ENCODE data around the gene ARRB1. TPM values are rescaled to one million over a fixed set of nuclear protein-coding genes. Genes with fewer than 3 reads are reported as not detected.

Gene ARRB1
- total and polyA plus RNA-seq, 4 experiments from 2014 or later: 6.6 to 47.5 (median 26.4) TPM

DNA sequence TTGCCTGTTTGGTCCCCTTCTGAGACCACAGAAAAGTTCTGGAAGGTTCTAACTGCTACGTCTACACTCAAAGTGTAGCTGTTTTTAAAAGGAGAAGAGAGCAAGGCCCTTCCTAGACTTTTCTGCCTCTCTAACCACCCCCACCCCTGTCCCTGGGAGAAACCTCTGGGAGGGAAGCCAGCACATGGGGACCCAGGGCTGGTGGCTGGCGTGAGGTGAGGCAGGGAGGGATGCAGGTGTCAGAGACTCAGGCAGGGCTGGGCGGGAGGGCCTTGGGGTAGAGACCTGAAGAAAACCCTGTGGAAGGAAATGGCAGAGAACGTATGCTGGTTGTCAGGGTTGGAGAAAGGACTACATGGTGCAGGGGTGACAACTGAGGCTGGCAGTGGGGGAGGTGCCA lies 26.7 kb downstream of the ARRB1 start:
- H3K36me3 Mint-ChIP-seq: peaks cover 4 to 12% of the 10 kb centered on the region in 2 donors
- H3K4me1 Mint-ChIP-seq: peaks cover 26 to 65% (median 41%) of the 10 kb centered on the region in 4 donors
- CTCF ChIA-PET (ENCODE audit: partially characterized antibody): interaction anchor here (1.3 to 6.3 kb wide), 2 partner anchors 45 to 48 kb away, joined by 3 to 41 read pairs; no protein-coding TSS in a partner anchor
- POLR2A ChIA-PET (ENCODE audit: partially characterized antibody): no interaction called here
- Histone ChIP-seq H3K4me1 (ENCODE audit: insufficient read depth, low read length) (peaks cover 32% of the 10 kb centered on the region), H3K36me3 (ENCODE audit: insufficient read depth, low read length) (no peaks in the 10 kb centered on the region), H3K27ac (ENCODE audit: low read depth, low read length) (no peak overlapping the region), H3K4me3 (ENCODE audit: low read length in 2 of 2) (no peak overlapping the region), H3K27me3 (ENCODE audit: insufficient read depth, low read length) (no peaks in the 10 kb centered on the region), H3K9me3 (ENCODE audit: control insufficient read depth in 1 of 2, low read length in 2 of 2) (no peaks in the 10 kb centered on the region)
- no peak overlapping the region for H3K4me3 Mint-ChIP-seq
- H3K9me3 Mint-ChIP-seq: peaks cover 0 to 2% (median 0%) of the 10 kb centered on the region in 8 donors
- intact Hi-C loops (cut with micrococcal nuclease): no loop called here
- H3K27me3 Mint-ChIP-seq: no peaks in the 10 kb centered on the region
- H3K27ac Mint-ChIP-seq: peak overlapping the region in 2 of 7 donors; percentile 37 to 57
- DNase-seq: no peak

- H3K9me3 ChIP-seq (ENCODE audit: control insufficient read depth in 1 of 2, low read length in 2 of 2): no peaks in the 10 kb centered on the region
- H3K27ac ChIP-seq (ENCODE audit: low read depth, low read length): no peak overlapping the region
- POLR2A ChIA-PET (ENCODE audit: partially characterized antibody): no interaction called here
- peaks cover 32% of the 10 kb centered on the region for H3K4me1 ChIP-seq (ENCODE audit: insufficient read depth, low read length)
- Mint-ChIP-seq H3K27me3 (no peaks in the 10 kb centered on the region), H3K36me3 (peaks cover 4 to 12% of the 10 kb centered on the region in 2 donors), H3K4me3 (no peak overlapping the region), H3K4me1 (peaks cover 21 to 59% (median 37%) of the 10 kb centered on the region in 4 donors), H3K9me3 (peaks cover 0 to 2% (median 0%) of the 10 kb centered on the region in 8 donors), H3K27ac (peak overlapping the region in 3 of 7 donors; percentile 29 to 52 (median 36))
- no peaks in the 10 kb centered on the region for H3K36me3 ChIP-seq (ENCODE audit: insufficient read depth, low read length)
- CTCF ChIA-PET (ENCODE audit: partially characterized antibody): interaction anchor here (1.3 kb wide), 1 partner anchor 44 kb away, joined by 3 read pairs; no protein-coding TSS in a partner anchor
- H3K27me3 ChIP-seq (ENCODE audit: insufficient read depth, low read length): no peaks in the 10 kb centered on the region
- no peak overlapping the region for H3K4me3 ChIP-seq (ENCODE audit: low read length in 2 of 2)
- DNase-seq: no peak
- intact Hi-C loops (cut with micrococcal nuclease): no loop called here
These were observed 27.3 kb downstream of the ARRB1 start for GRCh38 chr11:75324189-75324588.

- Mint-ChIP-seq H3K36me3 (peaks cover 4 to 12% of the 10 kb centered on the region in 2 donors), H3K4me1 (peaks cover 17 to 53% (median 33%) of the 10 kb centered on the region in 4 donors), H3K9me3 (peaks cover 0 to 2% (median 0%) of the 10 kb centered on the region in 8 donors), H3K27ac (peak overlapping the region in 4 of 7 donors; percentile 10 to 68 (median 37)), H3K4me3 (peak overlapping the region in 1 of 8 donors; percentile 29), H3K27me3 (no peaks in the 10 kb centered on the region)
- no peaks in the 10 kb centered on the region for H3K27me3 ChIP-seq (ENCODE audit: insufficient read depth, low read length)
- H3K4me1 ChIP-seq (ENCODE audit: insufficient read depth, low read length): peaks cover 26% of the 10 kb centered on the region
- CTCF ChIA-PET (ENCODE audit: partially characterized antibody): interaction anchor here (1.3 kb wide), 1 partner anchor 44 kb away, joined by 3 read pairs; no protein-coding TSS in a partner anchor
- DNase-seq: no peak
- no peak overlapping the region for H3K27ac ChIP-seq (ENCODE audit: low read depth, low read length)
- no peaks in the 10 kb centered on the region for H3K36me3 ChIP-seq (ENCODE audit: insufficient read depth, low read length)
- H3K9me3 ChIP-seq (ENCODE audit: control insufficient read depth in 1 of 2, low read length in 2 of 2): no peaks in the 10 kb centered on the region
- POLR2A ChIA-PET (ENCODE audit: partially characterized antibody): no interaction called here
- no peak overlapping the region for H3K4me3 ChIP-seq (ENCODE audit: low read length in 2 of 2)
- intact Hi-C loops (cut with micrococcal nuclease): no loop called here
These were observed 27.9 kb downstream of the ARRB1 start for GRCh38 chr11:75323609-75324008.

- Mint-ChIP-seq H3K36me3 (peaks cover 5 to 12% of the 10 kb centered on the region in 2 donors), H3K27ac (peak overlapping the region in 1 of 7 donors; percentile 2), H3K4me1 (peaks cover 9 to 34% (median 20%) of the 10 kb centered on the region in 4 donors), H3K4me3 (no peak overlapping the region), H3K9me3 (peaks cover 0 to 2% (median 0%) of the 10 kb centered on the region in 8 donors), H3K27me3 (no peaks in the 10 kb centered on the region)
- CTCF ChIA-PET (ENCODE audit: partially characterized antibody): no interaction called here
- POLR2A ChIA-PET (ENCODE audit: partially characterized antibody): no interaction called here
- Histone ChIP-seq H3K4me1 (ENCODE audit: insufficient read depth, low read length) (peaks cover 10% of the 10 kb centered on the region), H3K27ac (ENCODE audit: low read depth, low read length) (no peak overlapping the region), H3K4me3 (ENCODE audit: low read length in 2 of 2) (no peak overlapping the region), H3K36me3 (ENCODE audit: insufficient read depth, low read length) (no peaks in the 10 kb centered on the region), H3K27me3 (ENCODE audit: insufficient read depth, low read length) (no peaks in the 10 kb centered on the region), H3K9me3 (ENCODE audit: control insufficient read depth in 1 of 2, low read length in 2 of 2) (no peaks in the 10 kb centered on the region)
- intact Hi-C loops (cut with micrococcal nuclease): no loop called here
- no peak for DNase-seq
These were observed 30.8 kb downstream of the ARRB1 start for GRCh38 chr11:75320643-75321042.

GRCh38 chr11:75320046-75320618 lies 31.3 kb downstream of the ARRB1 start:
- H3K4me1 Mint-ChIP-seq: peaks cover 9 to 39% (median 25%) of the 10 kb centered on the region in 4 donors
- H3K36me3 Mint-ChIP-seq: peaks cover 9 to 12% of the 10 kb centered on the region in 2 donors
- H3K4me3 Mint-ChIP-seq: no peak overlapping the region
- DNase-seq: no peak
- intact Hi-C loops (cut with micrococcal nuclease): no loop called here
- no peaks in the 10 kb centered on the region for H3K27me3 Mint-ChIP-seq
- H3K27ac Mint-ChIP-seq: no peak overlapping the region
- H3K27me3 ChIP-seq (ENCODE audit: insufficient read depth, low read length): no peaks in the 10 kb centered on the region
- POLR2A ChIA-PET (ENCODE audit: partially characterized antibody): no interaction called here
- CTCF ChIA-PET (ENCODE audit: partially characterized antibody): no interaction called here
- H3K36me3 ChIP-seq (ENCODE audit: insufficient read depth, low read length): no peaks in the 10 kb centered on the region
- H3K4me3 ChIP-seq (ENCODE audit: low read length in 2 of 2): no peak overlapping the region
- H3K4me1 ChIP-seq (ENCODE audit: insufficient read depth, low read length): peaks cover 16% of the 10 kb centered on the region
- H3K9me3 Mint-ChIP-seq: peaks cover 0 to 2% (median 0%) of the 10 kb centered on the region in 8 donors
- no peaks in the 10 kb centered on the region for H3K9me3 ChIP-seq (ENCODE audit: control insufficient read depth in 1 of 2, low read length in 2 of 2)
- no peak overlapping the region for H3K27ac ChIP-seq (ENCODE audit: low read depth, low read length)

GRCh38 chr11:75319035-75319877 lies 32.2 kb downstream of the ARRB1 start:
- Histone ChIP-seq H3K36me3 (ENCODE audit: insufficient read depth, low read length) (no peaks in the 10 kb centered on the region), H3K27ac (ENCODE audit: low read depth, low read length) (no peak overlapping the region), H3K27me3 (ENCODE audit: insufficient read depth, low read length) (no peaks in the 10 kb centered on the region), H3K4me1 (ENCODE audit: insufficient read depth, low read length) (peaks cover 17% of the 10 kb centered on the region), H3K9me3 (ENCODE audit: control insufficient read depth in 1 of 2, low read length in 2 of 2) (no peaks in the 10 kb centered on the region), H3K4me3 (ENCODE audit: low read length in 2 of 2) (no peak overlapping the region)
- Mint-ChIP-seq H3K27me3 (no peaks in the 10 kb centered on the region), H3K27ac (peak overlapping the region in 2 of 7 donors; percentile 52 to 60), H3K4me1 (peaks cover 8 to 38% (median 23%) of the 10 kb centered on the region in 4 donors), H3K4me3 (no peak overlapping the region), H3K36me3 (peaks cover 9 to 12% of the 10 kb centered on the region in 2 donors), H3K9me3 (peaks cover 0 to 2% (median 0%) of the 10 kb centered on the region in 8 donors)
- CTCF ChIA-PET (ENCODE audit: partially characterized antibody): no interaction called here
- intact Hi-C loops (cut with micrococcal nuclease): no loop called here
- POLR2A ChIA-PET (ENCODE audit: partially characterized antibody): no interaction called here
- no peak for DNase-seq
